ENCODE measurements around the gene MAP4K3.

The MAP4K3 gene

DNA sequence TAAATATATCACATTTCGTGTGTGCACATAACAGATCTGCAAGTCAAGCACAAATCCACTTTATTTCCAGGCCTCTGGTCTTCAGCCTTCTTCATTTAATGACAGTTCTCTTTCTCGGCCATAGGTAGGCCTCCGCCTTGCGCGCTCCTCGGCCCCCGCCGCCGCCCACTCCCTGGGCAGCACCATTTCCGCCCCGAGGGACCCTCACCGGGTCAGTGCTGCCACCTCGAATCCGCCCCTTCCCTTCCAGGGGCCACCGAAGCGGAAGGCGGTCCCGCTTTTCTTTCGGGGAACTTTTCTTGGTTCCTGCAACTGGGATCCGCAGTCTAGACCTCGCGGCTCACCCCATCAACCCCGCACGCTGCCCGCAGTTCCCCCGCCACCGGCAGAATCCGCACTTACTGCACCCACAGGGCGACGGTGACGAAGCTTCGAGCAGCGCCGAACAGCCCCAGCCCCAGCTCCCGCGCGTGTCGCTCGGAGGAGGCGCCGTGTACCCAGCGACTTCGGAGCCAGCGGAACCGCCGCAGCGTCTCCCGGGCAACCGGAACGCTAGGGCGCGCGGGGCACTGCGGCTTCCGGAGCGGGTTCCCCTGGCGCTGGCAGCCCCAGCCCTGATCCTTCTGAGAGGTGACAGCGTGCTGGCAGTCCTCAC lies 193.5 kb downstream of the MAP4K3 start, which contains the start of gene CDKL4:
CDKL4 (minus strand) TSS at position 502 of the 655 bp plus-strand sequence.
- Histone ChIP-seq H3K27me3 (no peaks in the 10 kb centered on the region), H3K4me2 (no peak within 1 kb of the TSS), H4K20me1 (no peaks in the 10 kb centered on the region), H3K4me1 (no peaks in the 10 kb centered on the region), H3K4me3 (no peak within 1 kb of the TSS), H3K9me3 (peaks cover 22% of the 10 kb centered on the region), H3K9ac (no peak within 1 kb of the TSS), H3K27ac (no peak within 1 kb of the TSS), H3K36me3 (peaks cover 2% of the 10 kb centered on the region; the same call in 1 of the 2 replicates)
- TF ChIP-seq Cebpa-rat (IDR thresholded peaks at IDR 0.05) = no peak

DNA sequence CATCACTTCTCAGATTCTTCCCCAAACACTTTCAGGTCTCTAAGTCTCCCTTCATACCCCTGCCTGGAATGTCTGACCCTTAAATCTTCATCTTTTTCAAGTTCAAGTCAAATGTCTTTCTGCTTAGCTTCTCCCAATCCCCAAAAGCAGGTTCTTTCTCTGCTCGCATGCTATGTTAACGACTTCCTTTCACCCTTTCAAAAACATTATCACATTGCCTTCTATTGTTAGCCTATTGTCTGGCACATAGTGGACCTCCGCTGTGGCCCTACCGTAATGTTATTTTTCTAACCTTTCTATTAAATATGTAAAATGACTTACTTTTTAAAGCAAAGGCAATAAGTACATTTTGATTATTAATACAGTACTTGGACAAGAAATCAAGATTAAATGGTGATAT lies 195.5 kb downstream of the MAP4K3 start:
- H3K4me1 ChIP-seq = no peaks in the 10 kb centered on the region
- no peak overlapping the region for H3K27ac ChIP-seq
- H3K9ac ChIP-seq = no peak overlapping the region
- H3K4me3 ChIP-seq = no peak overlapping the region
- no peaks in the 10 kb centered on the region for H3K27me3 ChIP-seq
- TF ChIP-seq Cebpa-rat (IDR thresholded peaks at IDR 0.05) = no peak
- no peak overlapping the region for H3K4me2 ChIP-seq
- no peaks in the 10 kb centered on the region for H4K20me1 ChIP-seq
- no peaks in the 10 kb centered on the region for H3K36me3 ChIP-seq
- peaks cover 22% of the 10 kb centered on the region for H3K9me3 ChIP-seq

DNA sequence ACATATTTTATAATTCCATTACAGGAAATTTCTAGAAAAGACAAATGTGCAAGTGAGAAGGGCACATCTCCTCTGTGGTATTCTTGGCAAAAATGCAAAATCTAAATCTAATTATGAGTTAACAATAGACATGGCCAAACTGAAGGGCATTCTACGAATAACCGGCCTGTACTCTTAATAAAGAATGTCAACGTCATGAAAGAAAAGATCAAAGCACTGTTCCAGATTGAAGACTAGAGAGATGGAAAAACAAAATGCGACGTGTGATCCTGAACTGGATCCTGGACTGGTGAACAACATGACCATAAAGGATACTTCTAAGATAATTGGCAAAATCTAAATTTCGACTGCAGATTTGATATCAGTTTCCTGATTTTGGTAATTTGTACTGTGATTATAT lies 196.3 kb downstream of the MAP4K3 start:
- Histone ChIP-seq H3K4me2 (no peak overlapping the region), H3K9me3 (peaks cover 22% of the 10 kb centered on the region), H3K4me1 (no peaks in the 10 kb centered on the region), H3K4me3 (no peak overlapping the region), H3K27ac (no peak overlapping the region), H3K9ac (no peak overlapping the region), H4K20me1 (no peaks in the 10 kb centered on the region), H3K27me3 (no peaks in the 10 kb centered on the region), H3K36me3 (no peaks in the 10 kb centered on the region)
- TF ChIP-seq Cebpa-rat (IDR thresholded peaks at IDR 0.05) = no peak

DNA sequence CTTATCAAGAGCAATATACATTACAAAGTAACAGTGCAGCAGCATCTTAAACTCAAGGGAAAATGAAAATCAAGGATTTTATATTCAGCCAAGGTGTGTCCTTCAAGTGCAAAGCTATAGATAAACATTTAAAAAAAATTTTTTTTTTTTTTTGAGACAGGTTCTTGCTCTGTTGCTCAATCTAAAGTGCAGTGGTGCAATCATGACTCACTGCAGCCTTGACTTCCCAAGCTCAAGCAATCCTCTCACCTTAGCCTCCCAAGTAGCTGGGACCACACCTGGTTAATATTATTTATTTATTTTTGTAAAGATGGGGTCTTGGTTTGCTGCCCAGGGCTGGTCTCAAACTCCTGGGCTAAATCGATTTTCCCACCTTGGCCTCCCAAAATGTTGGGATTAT lies 202.3 kb downstream of the MAP4K3 start:
- Histone ChIP-seq H3K4me3 (no peak overlapping the region), H3K27ac (no peak overlapping the region), H3K9ac (no peak overlapping the region), H3K27me3 (no peaks in the 10 kb centered on the region), H3K4me1 (no peaks in the 10 kb centered on the region), H3K4me2 (no peak overlapping the region), H4K20me1 (no peaks in the 10 kb centered on the region), H3K9me3 (no peaks in the 10 kb centered on the region), H3K36me3 (no peaks in the 10 kb centered on the region)
- no peak for TF ChIP-seq Cebpa-rat (IDR thresholded peaks at IDR 0.05)

DNA sequence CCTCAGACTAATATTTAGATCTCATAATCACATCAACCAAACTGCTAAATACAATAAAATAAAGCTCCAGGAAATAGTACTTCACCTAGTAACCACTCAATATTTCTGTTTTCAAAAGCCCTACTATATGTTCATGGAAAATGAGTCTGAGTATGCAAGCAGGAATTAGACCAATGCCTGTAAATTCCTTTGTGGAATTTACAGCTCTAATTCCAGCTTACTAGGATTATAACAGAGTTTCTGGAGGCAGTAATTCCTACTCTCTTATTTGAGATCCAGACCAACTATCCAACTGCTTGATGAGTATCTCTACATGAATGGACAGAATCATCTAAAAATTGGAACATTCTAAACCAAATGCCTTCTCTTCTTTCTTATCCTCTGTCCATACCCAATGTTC lies 204.9 kb downstream of the MAP4K3 start:
- TF ChIP-seq Cebpa-rat (IDR thresholded peaks at IDR 0.05) = no peak
- H3K4me1 ChIP-seq = peaks cover 8% of the 10 kb centered on the region

DNA sequence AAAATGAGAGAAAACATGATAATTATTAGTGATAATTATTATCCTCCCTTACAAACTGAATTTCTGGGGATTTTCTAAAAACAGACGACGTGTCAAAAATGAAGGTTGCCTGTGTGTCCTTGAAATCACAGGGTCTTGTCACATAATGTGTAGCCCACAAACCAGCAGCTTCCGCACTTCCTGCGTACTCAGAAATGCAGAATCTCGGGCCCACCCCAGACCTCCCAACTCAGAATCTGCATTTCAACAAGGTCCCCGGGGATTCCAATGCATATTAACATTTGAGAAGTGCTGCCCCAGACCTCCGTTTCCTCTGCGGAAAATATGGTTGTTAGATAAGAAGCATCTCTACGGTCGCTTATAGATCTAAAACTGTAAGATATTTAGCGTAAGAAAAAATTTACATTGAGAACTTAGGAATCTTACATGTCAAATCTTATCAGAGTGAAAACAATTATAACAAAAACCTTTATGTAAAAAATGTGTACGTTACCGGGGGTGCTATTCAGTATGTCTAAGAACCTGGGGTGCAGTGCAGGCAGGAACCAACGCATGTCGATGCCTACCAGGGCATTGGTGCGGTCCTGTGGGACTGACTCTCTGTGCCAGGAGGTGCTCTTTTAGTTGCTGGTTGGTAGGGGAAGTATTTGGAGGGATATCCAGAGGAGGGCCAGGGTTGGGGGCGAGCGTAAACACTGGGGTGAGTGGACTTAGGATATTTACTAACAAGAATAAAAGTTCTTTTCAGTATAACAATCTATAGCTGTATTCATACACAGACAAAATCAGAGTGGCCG lies 208.5 kb downstream of the MAP4K3 start:
- TF ChIP-seq Cebpa-rat (IDR thresholded peaks at IDR 0.05) = no peak
- H4K20me1 ChIP-seq = no peaks in the 10 kb centered on the region
- no peak overlapping the region for H3K4me3 ChIP-seq
- no peak overlapping the region for H3K27ac ChIP-seq
- no peaks in the 10 kb centered on the region for H3K27me3 ChIP-seq
- peaks cover 8% of the 10 kb centered on the region for H3K4me1 ChIP-seq
- no peaks in the 10 kb centered on the region for H3K36me3 ChIP-seq
- peak overlapping the region; percentile 72 for H3K4me2 ChIP-seq
- no peaks in the 10 kb centered on the region for H3K9me3 ChIP-seq
- H3K9ac ChIP-seq = no peak overlapping the region

More for the DNA sequence above, 204.9 kb downstream of the MAP4K3 start:
- no peaks in the 10 kb centered on the region for H3K36me3 ChIP-seq
- H3K9me3 ChIP-seq = no peaks in the 10 kb centered on the region
- H3K4me2 ChIP-seq = no peak overlapping the region
- no peaks in the 10 kb centered on the region for H3K27me3 ChIP-seq
- H3K9ac ChIP-seq = no peak overlapping the region
- H4K20me1 ChIP-seq = no peaks in the 10 kb centered on the region
- no peak overlapping the region for H3K4me3 ChIP-seq
- no peak overlapping the region for H3K27ac ChIP-seq

DNA sequence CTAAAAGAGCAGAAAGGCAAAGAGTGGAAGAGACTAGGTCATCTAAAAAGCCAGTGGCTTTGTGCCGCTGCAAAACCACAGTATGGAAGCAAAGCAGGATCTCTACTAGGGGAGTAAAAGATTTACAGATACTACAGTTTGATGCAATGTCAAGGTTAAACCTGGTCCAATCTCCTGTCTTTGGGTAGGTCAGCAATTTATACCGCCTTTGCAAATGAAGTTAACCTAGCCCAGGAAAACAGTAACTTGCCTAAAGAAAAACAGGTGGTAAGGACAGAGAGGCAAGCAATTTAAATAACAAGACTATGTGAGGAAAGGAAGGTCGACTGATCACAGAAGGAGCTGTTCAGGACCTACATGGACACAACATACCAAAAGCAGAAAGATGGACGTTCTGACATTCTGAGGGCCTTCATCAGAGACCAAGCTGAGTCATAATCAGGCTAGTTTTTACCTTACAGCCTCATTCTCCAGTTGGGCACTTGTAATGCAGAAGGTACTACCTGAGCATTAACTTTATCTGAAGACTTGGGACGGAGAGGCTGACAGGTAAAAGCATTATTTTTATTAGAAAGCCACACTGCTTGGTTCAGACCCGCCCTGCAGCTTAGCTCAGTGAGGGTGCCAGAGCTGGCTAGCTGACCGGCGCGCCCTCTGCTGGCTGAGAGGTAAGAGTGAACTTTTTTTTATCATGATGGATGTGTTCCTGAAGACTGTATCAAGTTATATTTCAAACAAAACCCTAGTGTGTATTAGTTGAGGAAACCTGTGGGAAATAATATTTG lies 209.3 kb downstream of the MAP4K3 start:
- Histone ChIP-seq H3K4me3 (no peak overlapping the region), H3K27ac (no peak overlapping the region)

DNA sequence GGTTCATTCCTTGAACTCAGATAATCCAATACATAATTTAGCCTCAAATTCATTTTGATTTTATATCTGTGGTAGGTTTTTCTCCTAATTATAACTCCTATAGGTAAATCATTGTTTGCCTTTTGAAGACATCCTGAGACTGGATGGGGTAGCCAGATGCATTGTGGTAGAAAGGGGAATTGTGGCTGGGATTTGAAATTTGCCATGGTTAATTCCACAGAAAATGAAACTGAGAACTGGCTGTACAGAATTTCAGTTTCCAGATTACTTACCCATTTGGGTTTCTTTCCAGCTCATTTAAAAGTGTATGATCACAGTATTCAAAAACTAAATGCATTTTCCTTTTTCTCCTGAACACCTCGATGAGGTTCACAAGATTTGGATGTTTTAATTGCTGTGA lies 211.5 kb downstream of the MAP4K3 start:
- H3K4me1 ChIP-seq = peaks cover 8% of the 10 kb centered on the region
- no peak overlapping the region for H3K9ac ChIP-seq
- TF ChIP-seq Cebpa-rat (IDR thresholded peaks at IDR 0.05) = no peak
- no peak overlapping the region for H3K4me2 ChIP-seq
- H3K27ac ChIP-seq = no peak overlapping the region
- no peaks in the 10 kb centered on the region for H3K27me3 ChIP-seq
- no peak overlapping the region for H3K4me3 ChIP-seq
- H3K36me3 ChIP-seq = no peaks in the 10 kb centered on the region
- no peaks in the 10 kb centered on the region for H3K9me3 ChIP-seq
- H4K20me1 ChIP-seq = no peaks in the 10 kb centered on the region

More for the DNA sequence above, 209.3 kb downstream of the MAP4K3 start:
- no peaks in the 10 kb centered on the region for H3K36me3 ChIP-seq
- TF ChIP-seq Cebpa-rat (IDR thresholded peaks at IDR 0.05) = no peak
- H3K9ac ChIP-seq = no peak overlapping the region
- H3K4me2 ChIP-seq = peak overlapping the region; percentile 72
- no peaks in the 10 kb centered on the region for H3K27me3 ChIP-seq
- peaks cover 8% of the 10 kb centered on the region for H3K4me1 ChIP-seq
- no peaks in the 10 kb centered on the region for H3K9me3 ChIP-seq
- H4K20me1 ChIP-seq = no peaks in the 10 kb centered on the region

DNA sequence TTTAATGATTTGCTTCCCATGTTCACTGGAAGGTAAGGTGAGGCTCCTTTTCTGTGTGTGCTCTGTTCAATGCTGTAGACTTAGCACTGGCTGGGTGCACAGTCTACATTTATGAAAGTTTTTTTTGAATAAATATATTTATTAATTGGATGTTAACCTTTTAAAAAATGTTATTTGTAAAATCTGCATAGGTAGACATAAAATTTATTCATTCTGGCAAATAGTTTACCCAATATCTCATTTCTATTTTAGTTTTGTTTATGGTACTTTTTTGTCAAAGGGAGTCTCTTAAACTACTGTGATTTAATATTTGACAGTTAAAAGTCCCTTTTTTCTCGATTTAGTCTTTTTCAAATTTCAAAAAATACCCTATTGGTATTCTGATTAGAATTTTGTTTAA lies 213.2 kb downstream of the MAP4K3 start:
- H3K4me2 ChIP-seq = no peak overlapping the region
- TF ChIP-seq Cebpa-rat (IDR thresholded peaks at IDR 0.05) = no peak
- no peak overlapping the region for H3K4me3 ChIP-seq
- no peaks in the 10 kb centered on the region for H4K20me1 ChIP-seq
- H3K9ac ChIP-seq = no peak overlapping the region
- H3K9me3 ChIP-seq = no peaks in the 10 kb centered on the region
- peaks cover 7% of the 10 kb centered on the region for H3K4me1 ChIP-seq
- no peak overlapping the region for H3K27ac ChIP-seq
- no peaks in the 10 kb centered on the region for H3K27me3 ChIP-seq
- H3K36me3 ChIP-seq = no peaks in the 10 kb centered on the region

DNA sequence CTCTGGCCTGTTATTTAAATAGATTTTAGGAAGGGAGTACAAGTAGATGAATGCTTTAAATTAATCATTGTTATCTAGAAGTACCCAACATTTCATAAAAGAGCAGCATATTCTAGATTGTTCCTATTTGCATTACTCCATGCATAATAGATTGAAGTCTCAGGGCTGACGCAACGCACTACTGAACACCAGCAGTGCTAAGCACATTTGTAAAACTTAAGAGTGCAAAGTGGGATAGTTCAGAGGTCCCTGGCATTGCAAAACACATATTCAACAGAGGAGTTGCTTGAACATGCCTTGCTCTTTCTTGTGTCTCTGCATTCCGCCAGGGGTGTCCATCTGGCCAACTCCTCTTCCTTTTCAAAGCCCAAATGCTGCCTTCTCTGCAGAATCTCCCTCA lies 215.6 kb downstream of the MAP4K3 start:
- H3K9ac ChIP-seq = no peak overlapping the region
- H4K20me1 ChIP-seq = no peaks in the 10 kb centered on the region
- H3K4me1 ChIP-seq = peaks cover 13% of the 10 kb centered on the region
- no peaks in the 10 kb centered on the region for H3K9me3 ChIP-seq
- TF ChIP-seq Cebpa-rat (IDR thresholded peaks at IDR 0.05) = no peak
- no peak overlapping the region for H3K4me3 ChIP-seq
- no peaks in the 10 kb centered on the region for H3K36me3 ChIP-seq
- H3K27ac ChIP-seq = no peak overlapping the region
- no peak overlapping the region for H3K4me2 ChIP-seq
- no peaks in the 10 kb centered on the region for H3K27me3 ChIP-seq
